Subcutaneous adipose tissue (tissue), 4 donors: Measurements from ENCODE around the gene ACADSB. TPM values are rescaled to one million over a fixed set of nuclear protein-coding genes. Genes with fewer than 3 reads are reported as not detected.

Experiments used
- total RNA-seq, 4 donors: library from RNA; depleted of rRNA; stranded (reverse); fragments of >200 nt; gene quantifications; one replicate each; pipeline ENCODE4 v1.1.0, GENCODE V29; 2016
- TF ChIP-seq, protein P1 (sequence below): fragments of 450-650 bp; IDR thresholded peaks from one replicate; pipeline ENCODE4 v1.5.1; 2016; ENCODE audit warnings: low read depth, mild to moderate bottlenecking, control low read depth, antibody characterized with exemption, moderate library complexity

ACADSB gene
- total RNA-seq = 10 to 100 TPM; 15.6 to 25.6 (median 19.6) TPM

DNA sequence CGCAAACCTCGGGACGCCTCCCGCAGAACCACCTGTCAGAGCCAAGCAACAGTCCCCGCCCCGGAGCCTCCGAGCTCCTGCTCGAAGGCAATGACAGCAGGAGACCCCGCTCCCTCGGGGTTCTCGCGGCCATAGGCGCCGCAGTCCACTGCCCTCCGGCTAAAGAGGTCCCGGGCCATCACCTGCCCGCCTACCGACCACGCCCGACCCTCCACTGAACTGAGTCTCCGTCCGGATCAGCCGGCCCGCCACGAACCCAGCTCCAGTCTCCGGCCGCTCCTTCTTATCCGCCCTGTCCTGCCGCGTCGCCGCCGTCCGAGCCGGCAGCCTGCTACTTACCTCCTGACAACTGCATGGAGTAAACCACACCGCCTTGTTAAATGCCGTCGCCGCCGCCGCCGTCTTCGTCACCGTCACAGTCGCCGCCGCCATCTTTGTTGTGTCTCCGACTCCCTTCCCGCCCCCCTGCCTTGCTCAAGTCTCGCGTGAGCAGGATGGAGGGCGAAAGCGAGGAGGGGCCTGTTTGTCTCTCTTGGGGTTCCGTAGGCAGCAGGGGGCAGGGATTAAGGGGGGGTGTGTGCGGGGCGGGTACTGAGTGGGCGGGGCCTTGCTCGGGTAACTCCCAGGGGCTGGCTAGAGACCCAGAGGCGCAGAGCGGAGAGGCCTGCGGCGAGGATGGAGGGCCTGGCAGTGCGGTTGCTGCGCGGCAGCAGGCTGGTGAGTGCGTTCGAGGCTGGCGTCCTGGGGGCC is at the start of gene ACADSB, which contains the start of gene IKZF5:
ACADSB (plus strand) TSS at position 652 of the 750 bp plus-strand sequence; CDS start at position 676, 24 bp downstream.
IKZF5 (minus strand) TSS at position 441 of the 750 bp plus-strand sequence. CDS start 10,170 bp downstream, outside the sequence.
- TF ChIP-seq, protein P1, sequence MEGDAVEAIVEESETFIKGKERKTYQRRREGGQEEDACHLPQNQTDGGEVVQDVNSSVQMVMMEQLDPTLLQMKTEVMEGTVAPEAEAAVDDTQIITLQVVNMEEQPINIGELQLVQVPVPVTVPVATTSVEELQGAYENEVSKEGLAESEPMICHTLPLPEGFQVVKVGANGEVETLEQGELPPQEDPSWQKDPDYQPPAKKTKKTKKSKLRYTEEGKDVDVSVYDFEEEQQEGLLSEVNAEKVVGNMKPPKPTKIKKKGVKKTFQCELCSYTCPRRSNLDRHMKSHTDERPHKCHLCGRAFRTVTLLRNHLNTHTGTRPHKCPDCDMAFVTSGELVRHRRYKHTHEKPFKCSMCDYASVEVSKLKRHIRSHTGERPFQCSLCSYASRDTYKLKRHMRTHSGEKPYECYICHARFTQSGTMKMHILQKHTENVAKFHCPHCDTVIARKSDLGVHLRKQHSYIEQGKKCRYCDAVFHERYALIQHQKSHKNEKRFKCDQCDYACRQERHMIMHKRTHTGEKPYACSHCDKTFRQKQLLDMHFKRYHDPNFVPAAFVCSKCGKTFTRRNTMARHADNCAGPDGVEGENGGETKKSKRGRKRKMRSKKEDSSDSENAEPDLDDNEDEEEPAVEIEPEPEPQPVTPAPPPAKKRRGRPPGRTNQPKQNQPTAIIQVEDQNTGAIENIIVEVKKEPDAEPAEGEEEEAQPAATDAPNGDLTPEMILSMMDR = no peak

DNA sequence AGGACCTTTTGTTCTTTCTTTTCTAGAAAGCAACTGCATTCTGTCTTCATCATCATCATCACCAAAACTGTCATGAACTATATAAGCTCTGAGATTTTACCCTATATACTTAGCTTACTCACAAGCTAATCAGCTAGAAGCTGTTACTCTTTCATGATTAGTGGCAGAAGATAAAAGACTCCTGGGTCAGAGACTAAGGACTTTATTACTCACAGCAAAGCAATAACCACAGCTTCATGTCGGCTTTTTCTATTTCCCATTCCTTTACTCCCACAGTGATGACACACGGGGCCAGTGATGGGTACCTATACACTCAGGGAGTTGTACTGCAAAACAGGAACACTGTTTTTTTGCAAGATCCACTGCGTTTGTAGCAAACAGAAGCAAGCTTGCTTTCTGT is 46.4 kb upstream of the ACADSB start:
- TF ChIP-seq, protein P1 = no peak

DNA sequence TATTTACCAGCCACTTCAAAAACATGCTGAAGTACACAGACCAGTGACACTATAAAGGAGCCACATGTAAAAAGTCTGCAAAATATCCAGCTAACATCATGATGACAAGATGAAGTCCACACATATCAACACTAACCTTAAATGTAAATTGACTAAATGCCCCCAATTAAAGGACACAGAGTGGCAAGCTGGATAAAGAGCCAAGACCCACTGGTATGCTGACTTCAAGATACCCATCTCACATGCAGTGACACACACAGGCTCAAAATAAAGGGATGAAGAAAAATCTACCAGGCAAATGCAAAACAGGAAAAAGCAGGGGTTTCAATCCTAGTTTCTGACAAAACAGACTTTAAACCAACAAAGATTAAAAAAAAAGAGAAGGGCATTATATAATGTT is 41.9 kb upstream of the ACADSB start:
- TF ChIP-seq, protein P1 = no peak

DNA sequence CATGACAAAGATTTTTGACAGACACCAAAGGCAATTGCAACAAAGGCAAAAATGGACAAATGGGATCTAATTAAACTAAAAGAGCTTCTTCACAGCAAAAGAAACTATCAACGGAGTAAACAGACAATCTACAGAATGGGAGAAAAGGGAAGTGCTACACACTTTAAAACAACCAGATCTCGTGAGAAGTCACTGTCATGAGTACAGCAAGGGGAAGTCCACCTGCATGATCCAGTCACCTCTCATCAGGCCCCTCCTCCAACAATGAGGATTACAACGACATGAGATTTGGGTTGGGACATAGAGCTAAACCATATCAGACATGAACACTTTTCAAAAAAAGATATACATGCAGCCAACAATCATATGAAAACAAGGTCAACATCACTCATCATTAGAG is 40.1 kb upstream of the ACADSB start:
- TF ChIP-seq, protein P1 = no peak

DNA sequence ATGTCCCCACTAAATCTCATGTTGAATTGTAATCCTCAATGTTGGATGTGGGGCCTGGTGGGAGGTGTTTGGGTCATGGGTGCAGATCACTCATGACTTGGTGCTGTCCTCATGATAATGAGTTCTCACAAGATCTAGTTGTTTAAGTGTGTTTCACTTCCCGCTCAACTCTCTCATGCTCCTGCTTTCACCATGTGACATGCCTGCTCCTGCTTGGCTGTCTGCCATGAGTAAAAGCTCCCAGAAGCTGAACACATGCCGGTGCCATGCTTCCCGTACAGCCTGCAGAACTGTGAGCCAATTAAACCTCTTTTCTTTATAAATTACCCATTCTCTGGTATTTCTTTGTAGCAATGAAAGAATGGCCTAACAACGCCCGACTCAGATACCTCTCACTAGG is 34.8 kb upstream of the ACADSB start:
- TF ChIP-seq, protein P1 = no peak

DNA sequence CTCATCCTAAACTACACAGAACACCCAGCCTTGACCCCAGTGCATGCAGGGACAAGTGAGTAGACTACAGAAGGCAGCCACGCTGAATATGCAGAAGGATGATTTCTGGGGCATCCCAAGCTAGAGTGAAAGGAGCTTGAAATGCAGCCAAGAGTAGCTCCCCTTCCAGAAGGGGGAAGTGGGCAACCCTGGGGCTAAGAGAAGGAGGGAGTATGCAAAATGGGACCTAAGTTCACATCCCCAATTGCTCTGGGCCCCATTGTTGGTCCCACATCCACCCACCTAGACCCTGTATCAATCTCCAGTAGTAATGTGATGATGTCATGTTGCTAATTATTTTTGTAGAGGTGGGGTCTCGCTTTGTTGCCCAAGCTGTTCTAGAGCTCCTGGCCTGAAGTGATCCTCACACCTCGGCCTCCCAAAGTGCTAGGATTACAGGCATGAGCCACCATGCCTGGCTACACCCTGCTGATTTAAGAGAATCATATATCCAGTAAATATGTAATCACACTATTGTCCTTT is 34.2 kb upstream of the ACADSB start:
- TF ChIP-seq, protein P1 = no peak

DNA sequence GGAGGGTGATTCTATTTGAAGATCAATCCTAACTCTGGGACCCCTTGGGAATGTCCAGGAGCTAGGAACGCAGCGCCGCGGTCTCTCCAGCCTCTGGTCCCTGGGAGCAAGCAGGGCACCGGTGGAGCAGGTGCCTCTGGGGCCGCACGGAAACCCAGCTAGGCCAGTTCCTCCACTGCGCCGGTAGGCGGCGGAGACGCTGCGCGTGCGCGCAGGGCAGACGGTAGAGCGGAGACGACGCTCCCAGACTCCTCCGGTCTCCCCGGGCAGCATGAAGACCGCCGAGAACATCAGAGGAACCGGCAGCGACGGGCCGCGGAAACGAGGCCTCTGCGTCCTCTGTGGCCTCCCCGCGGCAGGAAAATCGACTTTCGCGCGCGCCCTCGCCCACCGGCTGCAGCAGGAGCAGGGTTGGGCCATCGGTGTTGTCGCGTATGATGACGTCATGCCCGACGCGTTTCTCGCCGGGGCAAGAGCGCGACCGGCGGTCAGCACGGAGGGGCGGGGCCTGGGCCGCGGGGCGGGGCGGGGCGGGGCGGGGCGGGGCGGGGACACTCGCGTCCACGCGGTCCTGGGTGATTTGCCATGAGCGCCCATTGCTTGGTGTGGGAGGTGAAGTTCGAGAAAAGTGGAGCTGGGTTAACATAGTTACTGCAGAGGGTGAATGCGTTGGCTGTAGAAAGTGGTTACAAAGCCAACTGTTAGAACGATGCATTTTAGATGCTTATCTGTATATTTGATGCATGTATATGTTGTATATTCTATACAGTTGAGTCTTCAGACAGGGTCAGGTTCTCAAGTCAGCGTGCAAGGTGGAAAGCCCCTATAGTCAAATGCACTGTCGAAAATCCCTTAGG is 28.4 kb upstream of the ACADSB start, which contains the start of gene PSTK:
PSTK (plus strand) TSS at position 193 of the 857 bp plus-strand sequence; CDS start at position 272, 79 bp downstream.
- TF ChIP-seq, protein P1 = no peak
